Smooth muscle cell (in vitro differentiated cells): Measurements from ENCODE around the gene CCDC93. TPM values are rescaled to one million over a fixed set of nuclear protein-coding genes. Genes with fewer than 3 reads are reported as not detected.

Experiments used
- DNase-seq: peaks from one replicate; lab custom pipeline; 2025; ENCODE audit not compliant: unreplicated experiment; lab: John Stamatoyannopoulos, UW
- H2AFZ ChIP-seq: fragments of 200-600 bp; sonication (generic); 2 replicates; pipeline ENCODE4 v1.6.0; 2016; ENCODE audit warnings: antibody characterized with exemption, low read depth, mild to moderate bottlenecking
- H3F3A ChIP-seq: fragments of 200-600 bp; sonication (generic); 2 replicates; pipeline ENCODE4 v1.6.0; 2017; ENCODE audit warnings: antibody characterized with exemption, low read depth
- H3K27ac ChIP-seq: fragments of 200-600 bp; sonication (generic); 2 replicates; pipeline ENCODE4 v1.5.1; 2016; ENCODE audit warnings: low read depth, mild to moderate bottlenecking
- H3K27me3 ChIP-seq: fragments of 200-600 bp; sonication (generic); 2 replicates; pipeline ENCODE4 v1.6.1; 2016; ENCODE audit warnings: low read depth, mild to moderate bottlenecking
- H3K36me3 ChIP-seq: fragments of 200-600 bp; sonication (generic); 2 replicates; pipeline ENCODE4 v1.5.1; 2016; ENCODE audit warnings: low read depth
- H3K4me1 ChIP-seq: fragments of 200-600 bp; sonication (generic); 2 replicates; pipeline ENCODE4 v1.5.1; 2016; ENCODE audit warnings: low read depth
- H3K4me2 ChIP-seq: fragments of 200-600 bp; sonication (generic); 2 replicates; pipeline ENCODE4 v1.6.0; 2016; ENCODE audit warnings: mild to moderate bottlenecking
- H3K4me3 ChIP-seq: fragments of 200-600 bp; sonication (generic); 2 replicates; pipeline ENCODE4 v1.5.1; 2016; ENCODE audit warnings: mild to moderate bottlenecking
- H3K79me2 ChIP-seq: fragments of 200-600 bp; sonication (generic); 2 replicates; pipeline ENCODE4 v1.6.0; 2016; ENCODE audit warnings: low read depth, mild to moderate bottlenecking
- H3K9ac ChIP-seq: fragments of 200-600 bp; sonication (generic); 2 replicates; pipeline ENCODE4 v1.6.0; 2016; ENCODE audit warnings: low read depth
- H3K9me3 ChIP-seq: fragments of 200-600 bp; sonication (generic); replicated peaks from 2 replicates; pipeline ENCODE4 v1.5.1; 2016; ENCODE audit warnings: low read depth
- H4K20me1 ChIP-seq: fragments of 200-600 bp; sonication (generic); 2 replicates; pipeline ENCODE4 v1.6.0; 2016; ENCODE audit warnings: low read depth
- CTCF ChIP-seq: fragments of 200-600 bp; sonication (generic); IDR thresholded peaks from 2 replicates; pipeline ENCODE4 v1.5.1; 2017; ENCODE audit warnings: borderline replicate concordance, mild to moderate bottlenecking, antibody characterized with exemption; ENCODE audit not compliant: insufficient read depth, poor library complexity, severe bottlenecking
- WGBS: methylation state at CpG from one replicate; pipeline ENCODE4 v1.1.7; 2016; ENCODE audit warnings: low lambda C conversion rate; 5-methylcytosine and 5-hydroxymethylcytosine counted together
- polyA plus RNA-seq: library from polyadenylated mRNA; unstranded; fragments of >200 nt; fragmentation: Nextera tagmentation; extraction: Ambion mirVana; gene quantifications from 2 replicates; pipeline ENCODE4 v1.2.1, GENCODE V29; 2016
- total RNA-seq: library from RNA; depleted of rRNA; stranded (reverse); fragments of >200 nt; gene quantifications from 2 replicates; pipeline ENCODE4 v1.2.3, GENCODE V29; 2014

Gene CCDC93
- total and polyA plus RNA-seq, 2 experiments from 2014 or later = 9.5 to 13.2 TPM

- Histone ChIP-seq H3K36me3 (peaks cover 20% of the 10 kb centered on the region), H4K20me1 (no peaks in the 10 kb centered on the region), H3K27me3 (no peaks in the 10 kb centered on the region), H3K79me2 (no peaks in the 10 kb centered on the region), H3K4me1 (no peaks in the 10 kb centered on the region), H2AFZ (no peak overlapping the region), H3K4me2 (no peak overlapping the region), H3K4me3 (no peak overlapping the region), H3F3A (no peaks in the 10 kb centered on the region), H3K27ac (no peak overlapping the region), H3K9ac (no peak overlapping the region), H3K9me3 (no peaks in the 10 kb centered on the region)
- DNase-seq = no peak
- TF ChIP-seq CTCF = no peak
- WGBS = 90% methylated on average over 3 of the region's 3 CpGs
These were observed 17.3 kb downstream of the CCDC93 start for GRCh38 chr2:117996525-117996924.

GRCh38 chr2:117994729-117995128 lies 19.1 kb downstream of the CCDC93 start:
- Histone ChIP-seq H3K4me3 (no peak overlapping the region), H2AFZ (no peak overlapping the region), H3F3A (no peaks in the 10 kb centered on the region), H3K9me3 (no peaks in the 10 kb centered on the region), H4K20me1 (no peaks in the 10 kb centered on the region), H3K27me3 (no peaks in the 10 kb centered on the region), H3K27ac (no peak overlapping the region), H3K36me3 (peaks cover 12% of the 10 kb centered on the region), H3K4me2 (no peak overlapping the region), H3K79me2 (no peaks in the 10 kb centered on the region), H3K4me1 (no peaks in the 10 kb centered on the region), H3K9ac (no peak overlapping the region)
- WGBS = 72% methylated on average over 4 of the region's 4 CpGs
- TF ChIP-seq CTCF = no peak
- no peak for DNase-seq

- no peaks in the 10 kb centered on the region for H3K4me1 ChIP-seq
- H3K9ac ChIP-seq = no peak overlapping the region
- no peak overlapping the region for H3K4me2 ChIP-seq
- no peaks in the 10 kb centered on the region for H3K27me3 ChIP-seq
- no peak overlapping the region for H2AFZ ChIP-seq
- DNase-seq = no peak
- no peak overlapping the region for H3K27ac ChIP-seq
- TF ChIP-seq CTCF = no peak
- H3K36me3 ChIP-seq = peaks cover 12% of the 10 kb centered on the region
- H4K20me1 ChIP-seq = no peaks in the 10 kb centered on the region
- no peaks in the 10 kb centered on the region for H3K79me2 ChIP-seq
- 100% methylated on average over 1 of the region's 1 CpG for WGBS
- H3K9me3 ChIP-seq = no peaks in the 10 kb centered on the region
- no peak overlapping the region for H3K4me3 ChIP-seq
- H3F3A ChIP-seq = no peaks in the 10 kb centered on the region
These were observed 23.9 kb downstream of the CCDC93 start for GRCh38 chr2:117989854-117990438.

- Histone ChIP-seq H3K4me3 (no peak overlapping the region), H3K27me3 (no peaks in the 10 kb centered on the region), H3K36me3 (peaks cover 3% of the 10 kb centered on the region), H3K9ac (no peak overlapping the region), H3K79me2 (no peaks in the 10 kb centered on the region), H2AFZ (no peak overlapping the region), H3K9me3 (no peaks in the 10 kb centered on the region), H3F3A (no peaks in the 10 kb centered on the region), H3K27ac (no peak overlapping the region), H4K20me1 (no peaks in the 10 kb centered on the region), H3K4me2 (no peak overlapping the region), H3K4me1 (no peaks in the 10 kb centered on the region)
- no peak for TF ChIP-seq CTCF
- 98% methylated on average over 2 of the region's 2 CpGs for WGBS
- DNase-seq = no peak
These were observed 26.7 kb downstream of the CCDC93 start for GRCh38 chr2:117987121-117987520.
